ENCODE data around the gene DOK5.
"Not testable (repeated sequence)": the region's sequence is repeated elsewhere in the genome, so short reads cannot be mapped to it uniquely, and the experiment has no call there.

The DOK5 gene

DNA sequence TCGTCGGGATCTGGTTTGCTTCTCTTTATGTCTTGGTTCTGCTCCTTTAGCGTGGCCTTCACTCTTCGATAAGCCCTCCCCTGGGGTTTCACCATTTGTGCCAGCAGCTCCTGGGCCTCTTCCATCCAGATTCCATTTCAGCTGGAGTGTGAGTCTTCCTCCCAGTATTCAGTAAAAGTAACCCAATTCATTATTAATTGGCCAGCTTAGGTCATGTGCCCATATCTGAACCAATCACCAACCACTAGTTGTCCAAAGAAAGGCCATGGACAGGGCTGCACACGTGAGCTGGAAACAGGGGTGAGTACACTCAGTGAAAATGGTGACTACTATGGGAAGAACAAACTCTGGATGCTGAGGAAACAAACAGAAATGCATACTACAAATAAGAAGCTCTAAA, 2.8 kb upstream of the DOK5 start:
- DNase-seq: no peak

- no peak for DNase-seq
Observed at GRCh38 chr20:54473340-54473739, 2.1 kb upstream of the DOK5 start.

GRCh38 chr20:54474046-54474445, 1.3 kb upstream of the DOK5 start:
- DNase-seq: no peak

- no peak for DNase-seq
Observed at GRCh38 chr20:54474866-54475265, 527 bp upstream of the DOK5 start.

GRCh38 chr20:54476169-54477009, 996 bp downstream of the DOK5 start:
- no peak for DNase-seq

GRCh38 chr20:54477191-54477955, 2.0 kb downstream of the DOK5 start:
- DNase-seq: no peak

GRCh38 chr20:54479138-54479906, 3.9 kb downstream of the DOK5 start:
- no peak for DNase-seq

- DNase-seq: not testable (repeated sequence)
Observed at GRCh38 chr20:54479937-54480336, 4.5 kb downstream of the DOK5 start.

DNA sequence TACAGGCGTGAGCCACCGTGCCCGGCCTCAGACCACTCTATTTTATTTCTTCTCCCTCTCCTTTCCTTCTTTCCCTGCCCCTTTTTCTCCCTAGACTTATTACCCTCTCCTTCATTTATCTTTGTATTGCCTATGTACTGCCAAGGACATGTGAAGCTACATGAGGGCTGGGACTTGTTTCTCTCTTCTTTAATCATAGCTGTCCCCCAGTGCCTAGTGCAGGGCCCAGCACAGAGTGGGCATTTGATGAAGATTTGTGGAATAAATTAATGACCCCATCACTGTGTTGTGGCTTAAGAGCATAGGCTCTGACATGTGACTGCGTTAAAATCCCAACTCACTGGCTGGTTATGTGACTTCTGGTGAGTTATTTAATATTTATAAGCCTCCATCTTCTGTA, 6.0 kb downstream of the DOK5 start:
- DNase-seq: no peak

DNA sequence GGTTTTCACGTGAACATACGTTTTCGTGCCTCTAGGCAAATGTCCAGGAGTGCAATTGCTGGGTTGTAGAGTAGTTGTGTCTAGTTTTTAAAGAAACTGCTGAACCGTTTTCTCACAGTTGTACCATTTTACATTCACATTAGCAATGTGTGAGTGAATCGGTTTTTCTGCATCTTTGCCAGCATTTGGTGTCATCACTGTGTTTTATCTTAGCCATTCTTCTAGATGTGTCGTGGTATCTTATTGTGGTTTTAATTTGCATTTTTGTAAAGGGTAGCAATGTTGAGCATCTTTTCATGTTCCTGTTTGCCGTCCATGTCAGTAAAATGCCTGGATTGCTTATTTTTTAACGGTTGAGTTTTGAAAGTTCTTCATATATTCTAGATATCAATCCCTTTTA, 10.2 kb downstream of the DOK5 start:
- no peak for DNase-seq

- no peak for DNase-seq
Observed at GRCh38 chr20:54486585-54486984, 11.2 kb downstream of the DOK5 start.

- DNase-seq: no peak
Observed at GRCh38 chr20:54488442-54488841, 13.0 kb downstream of the DOK5 start.

GRCh38 chr20:54491506-54491905, 16.1 kb downstream of the DOK5 start:
- DNase-seq: no peak

- no peak for DNase-seq
Observed at GRCh38 chr20:54494303-54495006, 19.1 kb downstream of the DOK5 start.

DNA sequence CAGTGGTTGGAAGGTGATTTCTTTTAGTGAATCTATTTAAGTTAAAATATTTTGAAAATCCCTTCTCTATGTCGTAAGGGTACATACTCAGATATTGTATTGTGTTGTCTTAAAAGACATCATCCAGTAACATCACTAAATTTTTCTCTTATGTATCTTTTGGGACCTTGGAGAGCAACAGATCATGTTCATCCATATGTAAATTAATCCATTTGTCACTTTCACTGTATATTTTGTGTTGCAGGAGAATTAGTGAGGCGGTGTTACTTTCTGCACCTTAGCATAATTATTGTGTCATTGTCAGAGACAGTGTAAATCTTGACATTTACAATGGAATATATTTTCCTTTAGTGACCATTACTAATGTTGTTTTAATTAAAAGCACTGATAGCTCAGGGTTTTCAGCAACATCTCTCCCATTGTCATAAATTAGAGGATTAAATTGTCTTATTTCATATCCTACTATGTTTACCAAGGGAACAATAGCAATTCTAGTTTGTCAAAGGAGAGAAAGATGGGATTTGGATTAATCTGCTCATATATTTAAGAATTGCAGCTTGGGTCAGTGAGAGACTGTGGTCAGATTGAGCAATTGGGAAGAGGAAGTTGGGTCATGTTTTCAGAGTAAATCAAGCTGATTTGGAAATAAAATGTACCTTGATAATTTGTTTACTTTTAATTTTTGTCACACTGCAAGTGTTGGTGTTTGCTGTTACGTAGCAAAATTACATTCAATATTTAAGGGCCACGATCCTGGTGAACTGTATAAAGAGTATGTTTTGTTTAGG, 22.7 kb downstream of the DOK5 start:
- DNase-seq: no peak

GRCh38 chr20:54499111-54499510, 23.7 kb downstream of the DOK5 start:
- no peak for DNase-seq

GRCh38 chr20:54502179-54502578, 26.8 kb downstream of the DOK5 start:
- DNase-seq: no peak

DNA sequence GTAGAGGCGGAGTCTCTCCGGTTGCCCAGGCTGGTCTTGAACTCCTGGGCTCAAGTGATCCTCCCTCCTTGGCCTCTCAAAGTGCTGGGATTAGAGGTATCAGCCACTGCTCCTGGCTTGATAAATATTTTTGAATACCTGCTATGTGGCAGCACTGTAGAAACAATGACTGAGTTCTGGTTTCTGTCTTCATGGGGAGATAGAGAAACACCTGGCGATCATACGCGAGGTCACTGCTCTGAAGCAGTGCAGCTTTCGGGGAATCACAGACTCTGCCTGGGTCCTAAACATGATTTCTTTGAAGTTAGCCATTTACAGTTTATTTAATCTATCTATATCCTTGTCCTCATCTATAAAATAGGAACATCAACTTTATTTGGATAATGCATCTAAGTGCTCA, 31.2 kb downstream of the DOK5 start:
- no peak for DNase-seq

DNA sequence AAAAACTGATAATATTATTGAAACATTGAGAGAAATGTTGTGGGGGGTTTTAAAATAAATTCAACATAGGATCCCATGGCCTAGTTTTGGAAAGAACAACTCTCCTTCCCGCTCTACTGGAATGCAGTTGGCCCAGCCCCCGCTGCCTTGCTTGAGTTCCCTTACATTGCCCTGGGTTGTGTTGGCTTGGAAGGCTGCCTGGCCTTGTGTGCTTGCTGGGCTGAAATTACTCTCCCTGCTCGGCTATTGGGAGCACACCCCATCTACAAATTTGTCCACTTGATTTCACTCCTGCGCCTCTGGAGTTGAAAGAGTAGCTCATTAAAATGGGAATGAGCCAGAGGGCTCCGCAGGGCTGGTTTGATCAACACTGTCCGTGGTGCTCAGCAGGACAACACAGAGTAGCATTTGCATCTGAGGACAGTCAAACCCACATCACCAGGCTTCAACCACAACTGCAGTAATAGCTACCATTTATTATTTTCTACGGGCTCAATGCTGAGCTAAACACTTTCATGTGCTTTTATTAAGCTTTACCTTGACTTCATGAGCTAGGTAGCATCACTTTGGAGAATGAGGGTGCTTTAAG, 35.2 kb downstream of the DOK5 start:
- DNase-seq: no peak

- DNase-seq: no peak
Observed at GRCh38 chr20:54512694-54513093, 37.3 kb downstream of the DOK5 start.

- DNase-seq: no peak
Observed at GRCh38 chr20:54514028-54514607, 38.7 kb downstream of the DOK5 start.

Data from NCI-H2171 (cell line).